ENCODE results near the gene ATXN7L1.

Gene ATXN7L1

DNA sequence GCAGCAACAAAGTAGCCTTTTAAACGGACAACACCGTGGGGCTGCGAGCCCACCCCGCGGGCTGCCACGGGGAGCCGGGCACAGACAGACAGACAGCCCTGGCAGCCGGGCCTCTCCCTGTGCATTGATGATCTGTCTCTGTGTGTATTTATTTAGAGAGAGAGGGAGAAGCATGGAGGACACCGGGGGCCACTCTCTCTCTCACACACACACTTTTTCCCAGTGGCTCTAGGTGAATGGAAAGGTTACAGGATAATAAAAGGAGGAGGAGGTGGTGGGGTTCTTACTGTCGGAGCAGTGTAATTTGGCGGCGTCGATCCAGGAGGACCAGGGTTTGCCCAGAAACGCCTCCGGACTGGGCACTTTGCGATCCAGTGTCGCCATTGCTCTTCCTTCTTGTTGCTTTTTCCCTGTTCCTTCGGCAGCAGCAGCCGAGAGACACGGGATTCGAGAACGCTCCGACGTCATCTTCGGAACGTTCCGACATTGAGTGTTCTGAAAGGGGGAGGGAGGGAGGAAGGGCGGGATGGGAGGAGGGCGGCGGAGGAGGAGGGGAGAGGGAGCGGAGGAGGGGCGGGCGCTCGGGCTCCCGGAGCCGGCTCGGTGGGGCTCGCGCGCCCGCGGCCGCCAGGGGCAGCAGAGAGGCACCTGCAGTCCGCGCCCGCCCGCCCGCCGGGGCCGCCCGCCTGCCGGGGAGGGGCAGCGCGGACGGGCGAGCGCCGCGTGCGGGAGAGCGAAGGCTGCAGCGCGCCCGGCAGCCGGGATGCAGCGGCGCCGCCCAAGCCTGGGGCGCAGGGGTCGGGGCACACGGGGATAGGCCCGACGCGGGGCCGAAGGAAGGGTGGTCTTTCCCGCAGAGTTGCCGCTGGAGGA is at the start of gene ATXN7L1:
Gene ATXN7L1 (minus strand): TSS at position 509 of the 873 bp plus-strand sequence. CDS start 41 bp downstream, at position 468.
- no peak for TF ChIP-seq TCF12 (IDR thresholded peaks at IDR 0.05; ENCODE audit: low read depth)
- no peak for TF ChIP-seq TEAD4 (IDR thresholded peaks at IDR 0.05)
- TF ChIP-seq, protein P1, sequence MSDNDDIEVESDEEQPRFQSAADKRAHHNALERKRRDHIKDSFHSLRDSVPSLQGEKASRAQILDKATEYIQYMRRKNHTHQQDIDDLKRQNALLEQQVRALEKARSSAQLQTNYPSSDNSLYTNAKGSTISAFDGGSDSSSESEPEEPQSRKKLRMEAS (IDR thresholded peaks at IDR 0.05), result peak; percentile 52
- TF ChIP-seq TAF1 (IDR thresholded peaks at IDR 0.05; ENCODE audit: low read depth), result peak; percentile 82
- TF ChIP-seq CREB1 (IDR thresholded peaks at IDR 0.05; ENCODE audit: low read depth), result peak; percentile 55; the same call in 1 of the 2 replicates
- TF ChIP-seq RAD21 (IDR thresholded peaks at IDR 0.05; ENCODE audit: low read depth), result no peak; the same call in 1 of the 2 replicates
- no peak for TF ChIP-seq EGR1 (IDR thresholded peaks at IDR 0.05)
- TF ChIP-seq NFIC (IDR thresholded peaks at IDR 0.05), result no peak
- TF ChIP-seq REST (IDR thresholded peaks at IDR 0.05; ENCODE audit: low read depth), result no peak
- peak; percentile 88 for TF ChIP-seq YY1 (IDR thresholded peaks at IDR 0.05; ENCODE audit: low read depth)

GRCh38 chr7:105926131-105926530 is 49.7 kb upstream of the ATXN7L1 start:
- TF ChIP-seq USF1 (IDR thresholded peaks at IDR 0.05), result no peak

DNA sequence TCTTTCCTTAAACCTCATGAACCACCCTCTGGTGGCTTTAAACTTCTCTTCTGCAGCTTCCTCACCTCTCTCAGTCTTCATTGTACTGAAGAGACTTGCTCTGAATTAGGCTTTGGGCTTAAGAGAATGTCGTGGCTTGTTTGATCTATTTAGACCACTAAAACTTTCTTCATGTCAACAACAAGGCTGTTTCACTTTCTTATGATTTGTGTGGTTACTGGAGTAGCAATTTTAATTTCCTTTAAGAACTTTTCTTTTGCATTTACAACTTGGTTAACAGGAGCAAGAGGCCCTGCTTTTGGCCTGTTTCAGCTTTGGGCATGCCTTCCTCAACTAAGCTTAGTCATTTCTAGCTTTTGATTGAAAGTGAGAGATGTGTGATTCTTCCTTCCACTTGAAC is 48.5 kb upstream of the ATXN7L1 start:
- TF ChIP-seq NFIC (IDR thresholded peaks at IDR 0.05) (no peak), REST (IDR thresholded peaks at IDR 0.05; ENCODE audit: low read depth) (no peak), TCF12 (IDR thresholded peaks at IDR 0.05; ENCODE audit: low read depth) (no peak), CREB1 (IDR thresholded peaks at IDR 0.05; ENCODE audit: low read depth) (no peak), YY1 (IDR thresholded peaks at IDR 0.05; ENCODE audit: low read depth) (no peak), TAF1 (IDR thresholded peaks at IDR 0.05; ENCODE audit: low read depth) (no peak), FOXM1 (IDR thresholded peaks at IDR 0.05; ENCODE audit: borderline replicate concordance, low read depth) (no peak), CEBPB (IDR thresholded peaks at IDR 0.05) (no peak), ZBTB7A (IDR thresholded peaks at IDR 0.05; ENCODE audit: low read depth) (no peak)

DNA sequence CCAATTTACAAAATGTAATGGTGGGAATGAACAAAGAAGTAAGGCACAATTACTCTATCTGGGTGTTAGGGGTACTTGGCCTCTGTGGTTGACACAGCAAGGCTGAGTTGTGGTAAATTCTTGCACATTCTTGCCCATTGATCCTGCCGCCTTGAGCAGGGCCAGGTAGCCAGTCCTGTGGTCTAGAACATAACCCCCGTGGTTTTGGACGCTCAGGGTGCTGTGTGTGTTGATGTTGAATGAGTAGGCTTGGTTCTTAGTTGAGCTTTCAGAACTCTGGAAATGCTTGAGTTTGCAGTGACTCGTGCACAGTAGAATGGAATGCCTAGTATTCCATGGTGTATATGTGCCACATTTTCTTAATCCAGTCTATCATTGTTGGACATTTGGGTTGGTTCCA is 44.4 kb upstream of the ATXN7L1 start:
- no peak for TF ChIP-seq ZBTB7A (IDR thresholded peaks at IDR 0.05; ENCODE audit: low read depth)
- TF ChIP-seq EGR1 (IDR thresholded peaks at IDR 0.05), result no peak
- no peak for TF ChIP-seq RAD21 (IDR thresholded peaks at IDR 0.05; ENCODE audit: low read depth)
- no peak for TF ChIP-seq YY1 (IDR thresholded peaks at IDR 0.05; ENCODE audit: low read depth)
- no peak for TF ChIP-seq CREB1 (IDR thresholded peaks at IDR 0.05; ENCODE audit: low read depth)
- TF ChIP-seq NFIC (IDR thresholded peaks at IDR 0.05), result no peak
- no peak for TF ChIP-seq FOXM1 (IDR thresholded peaks at IDR 0.05; ENCODE audit: borderline replicate concordance, low read depth)
- no peak for TF ChIP-seq USF1 (IDR thresholded peaks at IDR 0.05)
- TF ChIP-seq EP300 (IDR thresholded peaks at IDR 0.05; ENCODE audit: borderline replicate concordance), result no peak
- TF ChIP-seq CEBPB (IDR thresholded peaks at IDR 0.05), result no peak
- no peak for TF ChIP-seq TAF1 (IDR thresholded peaks at IDR 0.05; ENCODE audit: low read depth)
- TF ChIP-seq REST (IDR thresholded peaks at IDR 0.05; ENCODE audit: low read depth), result no peak
- TF ChIP-seq, protein P1 (IDR thresholded peaks at IDR 0.05), result no peak
- no peak for TF ChIP-seq TCF12 (IDR thresholded peaks at IDR 0.05; ENCODE audit: low read depth)
- no peak for TF ChIP-seq TEAD4 (IDR thresholded peaks at IDR 0.05)

Measured in Ishikawa (cell line).